Measurements from ENCODE around the gene MGAT4B.
"Not testable (repeated sequence)": the region's sequence is repeated elsewhere in the genome, so short reads cannot be mapped to it uniquely, and the experiment has no call there.

Gene MGAT4B

GRCh38 chr5:179795863-179796833 is 10.5 kb downstream of the MGAT4B start:
- DNase-seq (ENCODE audit: low read depth in 1 of 2, low spot score in 1 of 2): peak; percentile 50 to 57

- no peak for DNase-seq (ENCODE audit: low read depth in 1 of 2, low spot score in 1 of 2)
These were observed 11.4 kb downstream of the MGAT4B start for GRCh38 chr5:179795049-179795862.

- no peak for DNase-seq (ENCODE audit: low read depth in 1 of 2, low spot score in 1 of 2)
These were observed 12.1 kb downstream of the MGAT4B start for GRCh38 chr5:179794575-179794974.

- no peak for DNase-seq (ENCODE audit: low read depth in 1 of 2, low spot score in 1 of 2)
These were observed 12.5 kb downstream of the MGAT4B start for GRCh38 chr5:179794171-179794570.

GRCh38 chr5:179793468-179794139 is 13.1 kb downstream of the MGAT4B start, which contains the start of gene LTC4S:
LTC4S (plus strand) TSS chr5:179793986; CDS start chr5:179794081, 95 bp downstream.
- no peak for DNase-seq (ENCODE audit: low read depth in 1 of 2, low spot score in 1 of 2)

- DNase-seq (ENCODE audit: low read depth in 1 of 2, low spot score in 1 of 2): no peak
These were observed 13.8 kb downstream of the MGAT4B start for GRCh38 chr5:179792612-179793467.

GRCh38 chr5:179791881-179792611 is 14.6 kb downstream of the MGAT4B start:
- DNase-seq (ENCODE audit: low read depth in 1 of 2, low spot score in 1 of 2): no peak

GRCh38 chr5:179789278-179789677 is 17.4 kb downstream of the MGAT4B start:
- not testable (repeated sequence) for DNase-seq (ENCODE audit: low read depth in 1 of 2, low spot score in 1 of 2)

GRCh38 chr5:179788193-179788854 is 18.3 kb downstream of the MGAT4B start:
- no peak for DNase-seq (ENCODE audit: low read depth in 1 of 2, low spot score in 1 of 2)

- no peak for DNase-seq (ENCODE audit: low read depth in 1 of 2, low spot score in 1 of 2)
These were observed 19.8 kb downstream of the MGAT4B start for GRCh38 chr5:179786861-179787260.

- DNase-seq (ENCODE audit: low read depth in 1 of 2, low spot score in 1 of 2): no peak
These were observed 23.5 kb downstream of the MGAT4B start for GRCh38 chr5:179783128-179783527.

- DNase-seq (ENCODE audit: low read depth in 1 of 2, low spot score in 1 of 2): no peak
These were observed 24.8 kb downstream of the MGAT4B start for GRCh38 chr5:179781846-179782245.

- DNase-seq (ENCODE audit: low read depth in 1 of 2, low spot score in 1 of 2): no peak
These were observed 26.3 kb downstream of the MGAT4B start for GRCh38 chr5:179780362-179780761.

GRCh38 chr5:179779826-179780225 is 26.8 kb downstream of the MGAT4B start:
- no peak for DNase-seq (ENCODE audit: low read depth in 1 of 2, low spot score in 1 of 2)

- no peak for DNase-seq (ENCODE audit: low read depth in 1 of 2, low spot score in 1 of 2)
These were observed 28.1 kb downstream of the MGAT4B start for GRCh38 chr5:179778591-179778990.

- DNase-seq (ENCODE audit: low read depth in 1 of 2, low spot score in 1 of 2): no peak
These were observed 28.8 kb downstream of the MGAT4B start for GRCh38 chr5:179777909-179778308.

GRCh38 chr5:179777456-179777855 is 29.2 kb downstream of the MGAT4B start:
- no peak for DNase-seq (ENCODE audit: low read depth in 1 of 2, low spot score in 1 of 2)

- DNase-seq (ENCODE audit: low read depth in 1 of 2, low spot score in 1 of 2): no peak
These were observed 30.2 kb downstream of the MGAT4B start for GRCh38 chr5:179776411-179776938.

- no peak for DNase-seq (ENCODE audit: low read depth in 1 of 2, low spot score in 1 of 2)
These were observed 32.2 kb downstream of the MGAT4B start for GRCh38 chr5:179774442-179774841.

Measured in stimulated activated CD4-positive, alpha-beta T cell treated with anti-CD3 and anti-CD28 coated beads, Interleukin-15, amount 100 ng/mL, for 1 hour (primary cell).